ENCODE measurements around the gene ADRB2. TPM values are rescaled to one million over a fixed set of nuclear protein-coding genes. Genes with fewer than 3 reads are reported as not detected.

Gene ADRB2
- total RNA-seq, 6 experiments from 2014 or later, result 2.0 to 4.0 (median 3.7) TPM

DNA sequence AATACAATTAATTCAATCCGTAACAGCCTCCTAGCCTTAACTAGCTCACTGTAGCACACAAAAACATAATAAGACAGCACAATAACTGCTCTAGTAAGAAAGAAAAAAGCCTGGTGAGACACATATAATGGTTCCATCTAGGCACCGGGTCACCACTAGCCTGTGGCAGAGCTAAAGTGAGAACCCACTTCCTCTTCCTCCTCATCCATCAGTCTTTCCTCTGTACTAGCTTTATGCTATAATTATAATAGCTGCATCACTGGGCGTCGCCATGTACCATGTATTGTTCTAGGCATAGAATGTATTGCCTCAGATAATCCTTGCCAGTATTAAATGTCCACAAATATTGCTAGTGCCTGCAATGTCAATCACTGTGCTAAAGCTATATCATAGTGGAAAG, 23.1 kb downstream of the ADRB2 start:
- Mint-ChIP-seq H3K9me3 (no peaks in the 10 kb centered on the region), H3K27ac (no peak overlapping the region), H3K27me3 (ENCODE audit: insufficient read depth) (no peaks in the 10 kb centered on the region), H3K4me1 (ENCODE audit: low read depth) (peaks cover 32% of the 10 kb centered on the region), H3K4me3 (no peak overlapping the region), H3K36me3 (ENCODE audit: low read depth) (0 out of 2 replicates have a peak, but pooled peaks cover 6% of the 10 kb centered on the region)
- DNase-seq, result no peak
- TF ChIP-seq, protein P1, sequence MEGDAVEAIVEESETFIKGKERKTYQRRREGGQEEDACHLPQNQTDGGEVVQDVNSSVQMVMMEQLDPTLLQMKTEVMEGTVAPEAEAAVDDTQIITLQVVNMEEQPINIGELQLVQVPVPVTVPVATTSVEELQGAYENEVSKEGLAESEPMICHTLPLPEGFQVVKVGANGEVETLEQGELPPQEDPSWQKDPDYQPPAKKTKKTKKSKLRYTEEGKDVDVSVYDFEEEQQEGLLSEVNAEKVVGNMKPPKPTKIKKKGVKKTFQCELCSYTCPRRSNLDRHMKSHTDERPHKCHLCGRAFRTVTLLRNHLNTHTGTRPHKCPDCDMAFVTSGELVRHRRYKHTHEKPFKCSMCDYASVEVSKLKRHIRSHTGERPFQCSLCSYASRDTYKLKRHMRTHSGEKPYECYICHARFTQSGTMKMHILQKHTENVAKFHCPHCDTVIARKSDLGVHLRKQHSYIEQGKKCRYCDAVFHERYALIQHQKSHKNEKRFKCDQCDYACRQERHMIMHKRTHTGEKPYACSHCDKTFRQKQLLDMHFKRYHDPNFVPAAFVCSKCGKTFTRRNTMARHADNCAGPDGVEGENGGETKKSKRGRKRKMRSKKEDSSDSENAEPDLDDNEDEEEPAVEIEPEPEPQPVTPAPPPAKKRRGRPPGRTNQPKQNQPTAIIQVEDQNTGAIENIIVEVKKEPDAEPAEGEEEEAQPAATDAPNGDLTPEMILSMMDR (IDR thresholded peaks at IDR 0.05), result no peak

DNA sequence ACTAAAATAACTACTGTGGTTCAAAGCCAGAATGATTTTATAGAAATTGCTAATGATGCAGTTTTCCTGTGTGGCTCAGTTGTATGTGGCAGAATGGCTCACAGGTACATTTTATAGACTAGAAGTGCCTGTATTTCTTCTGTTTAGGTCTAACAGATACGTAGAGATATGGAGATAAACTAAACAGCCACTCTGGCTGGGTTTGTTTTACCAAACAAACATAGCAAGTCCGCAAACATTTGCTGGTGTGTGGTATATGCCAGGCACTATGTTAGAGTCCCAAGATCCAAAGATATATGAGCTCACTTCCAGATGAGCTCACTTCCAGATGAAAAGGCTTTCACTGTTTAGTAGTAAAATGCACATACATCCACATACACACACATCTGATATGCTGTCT, 24.4 kb downstream of the ADRB2 start:
- DNase-seq, result no peak
- Mint-ChIP-seq H3K27me3 (ENCODE audit: insufficient read depth) (no peaks in the 10 kb centered on the region), H3K4me3 (no peak overlapping the region), H3K36me3 (ENCODE audit: low read depth) (0 out of 2 replicates have a peak, but pooled peaks cover 6% of the 10 kb centered on the region), H3K27ac (no peak overlapping the region), H3K4me1 (ENCODE audit: low read depth) (peaks cover 18% of the 10 kb centered on the region), H3K9me3 (no peaks in the 10 kb centered on the region)
- TF ChIP-seq, protein P1 (IDR thresholded peaks at IDR 0.05), result no peak

DNA sequence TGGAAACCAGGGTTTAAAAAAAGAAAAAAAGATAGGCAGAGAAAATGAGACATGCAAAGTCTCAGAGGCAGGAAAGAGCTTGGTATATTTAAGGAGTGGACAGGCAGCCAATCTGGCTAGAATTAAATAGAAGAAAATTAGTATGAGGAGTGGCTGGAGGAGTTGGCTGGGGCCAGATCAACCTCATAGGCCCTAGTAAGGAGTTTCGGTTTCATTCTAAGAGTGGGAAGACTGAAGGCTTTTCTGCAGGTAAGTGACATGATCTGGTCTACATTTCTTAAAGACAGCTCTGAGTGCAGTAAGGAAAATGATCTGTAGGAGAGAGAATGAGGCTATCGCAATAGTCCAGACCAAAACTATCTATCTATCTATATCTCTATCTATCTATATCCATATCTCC, 27.5 kb downstream of the ADRB2 start:
- Mint-ChIP-seq H3K9me3 (no peaks in the 10 kb centered on the region), H3K36me3 (ENCODE audit: low read depth) (no peaks in the 10 kb centered on the region; the same call in 1 of the 2 replicates), H3K27me3 (ENCODE audit: insufficient read depth) (peaks cover 2% of the 10 kb centered on the region; the same call in 1 of the 2 replicates), H3K27ac (no peak overlapping the region), H3K4me1 (ENCODE audit: low read depth) (peaks cover 18% of the 10 kb centered on the region), H3K4me3 (no peak overlapping the region)
- TF ChIP-seq, protein P1 (IDR thresholded peaks at IDR 0.05), result no peak
- no peak for DNase-seq

- TF ChIP-seq, protein P1 (IDR thresholded peaks at IDR 0.05), result no peak
- H3K36me3 Mint-ChIP-seq (ENCODE audit: low read depth), result no peaks in the 10 kb centered on the region; the same call in 1 of the 2 replicates
- no peaks in the 10 kb centered on the region for H3K9me3 Mint-ChIP-seq
- H3K4me3 Mint-ChIP-seq, result no peak overlapping the region
- H3K4me1 Mint-ChIP-seq (ENCODE audit: low read depth), result peaks cover 30% of the 10 kb centered on the region
- peaks cover 2% of the 10 kb centered on the region; the same call in 1 of the 2 replicates for H3K27me3 Mint-ChIP-seq (ENCODE audit: insufficient read depth)
- no peak overlapping the region for H3K27ac Mint-ChIP-seq
- DNase-seq, result no peak
These were observed 29.0 kb downstream of the ADRB2 start for GRCh38 chr5:148855249-148856008.

- Mint-ChIP-seq H3K4me3 (no peak overlapping the region), H3K4me1 (ENCODE audit: low read depth) (peaks cover 31% of the 10 kb centered on the region), H3K9me3 (no peaks in the 10 kb centered on the region), H3K27me3 (ENCODE audit: insufficient read depth) (peaks cover 2% of the 10 kb centered on the region; the same call in 1 of the 2 replicates), H3K27ac (no peak overlapping the region), H3K36me3 (ENCODE audit: low read depth) (no peaks in the 10 kb centered on the region; the same call in 1 of the 2 replicates)
- DNase-seq, result no peak
- TF ChIP-seq, protein P1 (IDR thresholded peaks at IDR 0.05), result no peak
These were observed 29.6 kb downstream of the ADRB2 start for GRCh38 chr5:148856009-148856367.
